ENCODE measurements around the gene SLCO4A1. TPM values are rescaled to one million over a fixed set of nuclear protein-coding genes. Genes with fewer than 3 reads are reported as not detected.

SLCO4A1 gene
- total RNA-seq, 4 donors from 2014 or later = 15.9 to 20.2 (median 19.2) TPM

DNA sequence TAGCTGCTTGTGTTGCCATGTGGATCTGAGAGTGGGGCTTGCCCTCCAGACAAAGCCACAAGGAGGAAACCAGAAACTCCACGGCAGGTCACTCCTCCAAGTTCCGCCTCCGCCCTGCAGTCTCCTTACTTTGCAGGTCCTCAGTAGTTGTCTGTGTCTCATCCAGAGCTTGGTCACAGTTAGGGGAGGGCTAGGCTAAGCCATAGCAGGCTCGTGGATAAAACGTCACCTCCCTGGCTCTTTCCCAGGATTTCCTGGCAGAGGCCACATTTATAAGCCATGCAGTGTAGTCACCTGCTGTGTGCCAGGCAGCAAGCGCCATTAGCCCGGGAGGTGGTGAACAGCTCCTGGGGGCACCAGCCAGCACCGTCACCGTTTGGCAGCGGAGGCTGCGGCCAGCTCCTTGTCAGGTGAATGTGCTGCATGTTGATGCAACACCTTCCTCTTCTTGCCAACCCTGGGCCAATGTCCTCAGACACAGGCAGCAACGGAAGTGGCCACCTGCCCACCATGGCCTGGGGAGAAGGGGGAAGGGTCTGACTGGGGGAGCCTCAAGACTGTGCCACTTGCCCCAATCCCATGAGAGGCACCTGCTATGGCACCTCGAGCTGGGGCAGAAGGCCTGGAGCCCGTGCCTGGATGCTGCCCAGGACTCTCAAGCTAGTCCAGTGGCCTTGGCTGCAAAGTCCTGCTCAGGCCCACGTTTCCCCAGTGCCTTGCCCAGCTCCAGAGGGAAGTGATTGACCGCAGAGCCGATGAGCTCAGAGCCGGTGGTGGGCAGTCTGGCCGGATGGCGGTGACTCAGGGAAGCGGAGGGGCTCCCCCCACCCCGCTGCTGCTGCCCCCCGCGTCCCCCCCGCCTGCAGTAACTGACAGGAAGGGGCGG, 39.0 kb upstream of the SLCO4A1 start:
- Histone ChIP-seq H3K27ac (peak overlapping the region in 3 of 4 donors; percentile 27 to 43 (median 43)), H3K27me3 (peaks cover 81% of the 10 kb centered on the region), H3K9me3 (no peaks in the 10 kb centered on the region), H3K4me1 (peaks cover 0 to 38% (median 11%) of the 10 kb centered on the region in 3 donors), H3K36me3 (no peaks in the 10 kb centered on the region), H3K4me3 (no peak overlapping the region)
- TF ChIP-seq EP300 (IDR thresholded peaks at IDR 0.05) = no peak
- peak; percentile 69 for ATAC-seq
- 82% methylated on average over 3 of the region's 26 CpGs; no CpG with 5 or more reads in 1 of the 2 donors for WGBS, 2 donors (ENCODE audit: low coverage in 1 of 2)

DNA sequence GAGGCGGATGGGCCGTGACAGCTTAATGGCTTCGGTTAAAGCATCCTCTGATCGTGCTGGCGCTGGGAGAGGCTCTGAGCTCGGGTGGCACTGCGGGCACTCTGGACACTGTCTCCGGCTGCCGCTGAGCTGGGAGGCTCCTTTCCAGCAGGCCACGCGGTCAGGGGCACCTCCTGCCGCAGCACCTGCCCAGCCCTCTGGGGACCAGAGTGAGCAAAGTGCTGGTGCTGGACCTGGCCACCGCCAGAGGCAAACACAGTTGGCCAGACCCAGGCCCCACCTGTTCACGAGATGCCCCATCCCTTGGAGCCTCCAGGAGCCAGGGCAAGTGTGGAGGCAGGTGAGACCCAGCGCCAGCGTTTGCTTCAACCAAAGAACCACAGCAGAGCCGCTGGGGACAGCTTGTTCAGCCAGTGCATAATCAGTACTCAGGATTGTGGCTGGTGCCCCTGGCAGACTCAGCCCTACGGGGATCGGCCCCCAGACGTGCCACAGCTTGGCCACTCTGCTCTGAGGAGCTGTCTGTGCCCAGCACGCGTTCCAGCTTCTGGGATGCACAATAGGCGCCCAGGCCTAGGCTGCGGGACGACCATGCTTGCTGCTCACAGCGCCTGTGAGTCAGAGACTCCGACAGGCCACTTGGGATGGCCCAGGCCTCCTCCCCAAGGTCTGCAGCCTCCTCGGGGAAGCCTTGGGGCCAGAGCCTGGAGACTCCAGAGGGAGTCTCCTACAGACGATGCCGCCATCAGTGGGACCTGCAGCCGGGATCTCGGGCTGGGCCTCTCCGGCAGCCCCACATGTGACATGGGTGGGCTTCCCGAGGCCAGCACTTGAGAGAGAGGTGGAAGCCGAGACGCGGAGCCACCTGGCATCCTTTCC, 38.2 kb upstream of the SLCO4A1 start:
- Histone ChIP-seq H3K4me3 (no peak overlapping the region), H3K9me3 (no peaks in the 10 kb centered on the region), H3K27ac (peak overlapping the region in 3 of 4 donors; percentile 4 to 43 (median 27)), H3K27me3 (peaks cover 76% of the 10 kb centered on the region), H3K36me3 (no peaks in the 10 kb centered on the region), H3K4me1 (peaks cover 0 to 38% (median 11%) of the 10 kb centered on the region in 3 donors)
- no CpG with 5 or more reads among the region's 37 CpGs for WGBS, 2 donors (ENCODE audit: low coverage in 1 of 2)
- ATAC-seq = no peak
- TF ChIP-seq POLR2AphosphoS5 (IDR thresholded peaks at IDR 0.05) (no peak), POLR2A (IDR thresholded peaks at IDR 0.05) (no peak), EP300 (IDR thresholded peaks at IDR 0.05) (no peak)
- TF ChIP-seq, protein P1, sequence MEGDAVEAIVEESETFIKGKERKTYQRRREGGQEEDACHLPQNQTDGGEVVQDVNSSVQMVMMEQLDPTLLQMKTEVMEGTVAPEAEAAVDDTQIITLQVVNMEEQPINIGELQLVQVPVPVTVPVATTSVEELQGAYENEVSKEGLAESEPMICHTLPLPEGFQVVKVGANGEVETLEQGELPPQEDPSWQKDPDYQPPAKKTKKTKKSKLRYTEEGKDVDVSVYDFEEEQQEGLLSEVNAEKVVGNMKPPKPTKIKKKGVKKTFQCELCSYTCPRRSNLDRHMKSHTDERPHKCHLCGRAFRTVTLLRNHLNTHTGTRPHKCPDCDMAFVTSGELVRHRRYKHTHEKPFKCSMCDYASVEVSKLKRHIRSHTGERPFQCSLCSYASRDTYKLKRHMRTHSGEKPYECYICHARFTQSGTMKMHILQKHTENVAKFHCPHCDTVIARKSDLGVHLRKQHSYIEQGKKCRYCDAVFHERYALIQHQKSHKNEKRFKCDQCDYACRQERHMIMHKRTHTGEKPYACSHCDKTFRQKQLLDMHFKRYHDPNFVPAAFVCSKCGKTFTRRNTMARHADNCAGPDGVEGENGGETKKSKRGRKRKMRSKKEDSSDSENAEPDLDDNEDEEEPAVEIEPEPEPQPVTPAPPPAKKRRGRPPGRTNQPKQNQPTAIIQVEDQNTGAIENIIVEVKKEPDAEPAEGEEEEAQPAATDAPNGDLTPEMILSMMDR (IDR thresholded peaks at IDR 0.05) = no peak

DNA sequence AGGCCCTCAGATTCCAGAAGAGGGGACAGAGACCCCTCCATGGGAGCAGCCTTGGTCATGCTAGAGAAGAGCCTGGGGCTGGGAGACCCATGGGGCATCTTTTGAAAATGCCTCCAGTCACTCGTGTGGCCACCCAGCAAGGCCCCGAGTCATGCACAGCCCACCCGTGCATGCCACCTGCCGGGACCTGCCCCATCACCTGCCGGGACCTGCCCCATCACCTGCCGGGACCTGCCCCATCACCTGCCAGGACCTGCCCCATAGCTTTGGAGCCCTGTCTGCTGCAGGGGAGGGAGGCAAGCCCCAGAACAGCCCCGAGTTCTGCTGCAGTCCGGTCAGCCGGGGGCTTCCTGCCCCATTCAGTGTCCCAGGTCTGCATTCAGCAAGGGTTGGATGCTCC, 37.5 kb upstream of the SLCO4A1 start:
- H3K4me3 ChIP-seq = no peak overlapping the region
- peaks cover 0 to 38% (median 11%) of the 10 kb centered on the region in 3 donors for H3K4me1 ChIP-seq
- H3K36me3 ChIP-seq = no peaks in the 10 kb centered on the region
- ATAC-seq = no peak
- no CpG with 5 or more reads among the region's 9 CpGs for WGBS, 2 donors (ENCODE audit: low coverage in 1 of 2)
- no peak for TF ChIP-seq POLR2A (IDR thresholded peaks at IDR 0.05)
- TF ChIP-seq, protein P1 (IDR thresholded peaks at IDR 0.05) = no peak
- TF ChIP-seq EP300 (IDR thresholded peaks at IDR 0.05) = no peak
- TF ChIP-seq POLR2AphosphoS5 (IDR thresholded peaks at IDR 0.05) = no peak
- peaks cover 76% of the 10 kb centered on the region for H3K27me3 ChIP-seq
- no peaks in the 10 kb centered on the region for H3K9me3 ChIP-seq
- no peak overlapping the region for H3K27ac ChIP-seq

DNA sequence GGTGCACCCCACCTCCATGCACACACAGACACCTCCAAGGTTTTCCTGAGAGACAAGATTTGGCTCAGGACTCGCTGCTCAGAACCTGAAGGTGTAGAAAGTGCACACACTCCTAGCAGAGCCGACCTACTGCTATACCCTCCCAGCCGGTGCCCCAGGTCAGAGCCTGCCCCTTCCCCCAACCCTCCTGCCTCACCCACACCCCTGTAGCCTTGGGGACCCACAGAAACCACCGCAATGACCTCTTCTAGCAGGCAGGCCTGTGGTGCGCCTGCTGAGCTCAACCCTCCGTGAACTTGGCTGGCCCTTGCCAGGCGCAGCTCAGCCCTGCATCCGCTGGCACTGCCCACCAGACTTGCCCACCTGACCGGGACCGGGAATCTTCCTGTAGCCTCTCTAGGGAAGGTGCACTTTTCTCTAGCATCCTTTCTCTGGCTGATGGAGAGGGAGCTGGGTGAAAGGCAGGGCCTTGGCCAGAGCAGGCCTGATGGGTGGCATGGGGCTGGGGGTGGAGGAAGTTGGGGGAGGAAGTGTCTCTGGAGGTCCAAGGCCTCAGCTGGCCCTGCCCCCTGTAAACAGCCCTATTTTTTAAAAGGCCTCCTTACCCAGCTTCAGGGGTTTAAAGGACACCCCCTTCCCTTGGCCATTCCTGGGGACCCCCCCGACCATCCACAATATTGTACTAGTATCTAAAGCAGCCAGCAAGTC, 36.9 kb upstream of the SLCO4A1 start:
- Histone ChIP-seq H3K4me3 (no peak overlapping the region), H3K27me3 (peaks cover 78% of the 10 kb centered on the region), H3K4me1 (peaks cover 0 to 38% (median 11%) of the 10 kb centered on the region in 3 donors), H3K36me3 (no peaks in the 10 kb centered on the region), H3K9me3 (no peaks in the 10 kb centered on the region), H3K27ac (no peak overlapping the region)
- ATAC-seq = no peak
- TF ChIP-seq EP300 (IDR thresholded peaks at IDR 0.05) (no peak), POLR2AphosphoS5 (IDR thresholded peaks at IDR 0.05) (no peak), POLR2A (IDR thresholded peaks at IDR 0.05) (no peak)
- TF ChIP-seq, protein P1 (IDR thresholded peaks at IDR 0.05) = no peak
- WGBS, 2 donors (ENCODE audit: low coverage in 1 of 2) = 60 to 71% methylated on average over 1 of the region's 11 CpGs

DNA sequence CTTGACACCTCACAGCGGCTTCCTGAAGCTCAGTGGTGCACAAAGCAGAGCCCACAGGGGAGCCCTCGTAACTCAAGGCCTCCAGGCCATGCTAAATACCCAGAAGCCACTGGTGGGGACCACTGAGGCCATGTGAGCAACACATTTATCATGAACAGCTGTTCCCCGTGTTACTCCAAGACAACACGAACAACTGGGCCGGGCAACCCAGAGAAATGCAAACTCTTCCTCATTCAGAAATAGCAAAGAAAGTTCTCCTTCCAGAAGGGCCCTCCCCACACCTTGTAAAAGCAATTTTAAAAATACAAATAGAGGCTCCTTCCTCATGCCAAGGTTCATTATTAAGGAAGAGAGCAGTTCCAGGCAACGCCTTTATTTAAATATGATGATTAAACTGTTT, 36.3 kb upstream of the SLCO4A1 start:
- H3K4me1 ChIP-seq = peaks cover 0 to 38% (median 11%) of the 10 kb centered on the region in 3 donors
- H3K9me3 ChIP-seq = peaks cover 0 to 4% (median 0%) of the 10 kb centered on the region in 3 donors
- 40 to 79% methylated on average over 1 to 2 of the region's 6 CpGs for WGBS, 2 donors (ENCODE audit: low coverage in 1 of 2)
- ATAC-seq = no peak
- H3K27me3 ChIP-seq = peaks cover 77% of the 10 kb centered on the region
- H3K36me3 ChIP-seq = no peaks in the 10 kb centered on the region
- H3K27ac ChIP-seq = no peak overlapping the region
- no peak for TF ChIP-seq EP300 (IDR thresholded peaks at IDR 0.05)
- TF ChIP-seq, protein P1 (IDR thresholded peaks at IDR 0.05) = no peak
- no peak for TF ChIP-seq POLR2A (IDR thresholded peaks at IDR 0.05)
- TF ChIP-seq POLR2AphosphoS5 (IDR thresholded peaks at IDR 0.05) = no peak
- H3K4me3 ChIP-seq = no peak overlapping the region
